HG03520 (cell line): Measurements from ENCODE around the gene MAN2B1.
"Not testable (repeated sequence)": the region's sequence is repeated elsewhere in the genome, so short reads cannot be mapped to it uniquely, and the experiment has no call there.

Experiments
- ATAC-seq: cut with Tn5 transposase; IDR thresholded peaks from one replicate; pipeline ENCODE4 v1.9.1; 2021; ENCODE audit warnings: mild to moderate bottlenecking, moderate library complexity; ENCODE audit not compliant: unreplicated experiment

Gene MAN2B1

GRCh38 chr19:12623361-12624031 lies 43.0 kb downstream of the MAN2B1 start:
- no peak for ATAC-seq

GRCh38 chr19:12621253-12622024 lies 45.1 kb downstream of the MAN2B1 start:
- not testable (repeated sequence) for ATAC-seq

GRCh38 chr19:12617646-12618045 lies 48.9 kb downstream of the MAN2B1 start:
- no peak for ATAC-seq

GRCh38 chr19:12611361-12611699 lies 55.2 kb downstream of the MAN2B1 start:
- no peak for ATAC-seq

GRCh38 chr19:12610540-12611360 lies 55.8 kb downstream of the MAN2B1 start, which contains the start of the genes ZNF490 and ZNF791:
ZNF490 (minus strand) TSS chr19:12610813; CDS start chr19:12610680, 133 bp downstream.
ZNF791 (plus strand) TSS chr19:12610920; CDS start chr19:12611080, 160 bp downstream.
- ATAC-seq = peak; percentile 62

- ATAC-seq = no peak
Observed at GRCh38 chr19:12607631-12608030, 58.9 kb downstream of the MAN2B1 start.

- ATAC-seq = no peak
Observed at GRCh38 chr19:12606796-12607195, 59.7 kb downstream of the MAN2B1 start.

- no peak for ATAC-seq
Observed at GRCh38 chr19:12603714-12604113, 62.8 kb downstream of the MAN2B1 start.

GRCh38 chr19:12597594-12597993 lies 68.9 kb downstream of the MAN2B1 start:
- ATAC-seq = no peak

GRCh38 chr19:12596927-12597548 lies 69.5 kb downstream of the MAN2B1 start:
- no peak for ATAC-seq
